ENCODE results near the gene TMTC2. TPM values are rescaled to one million over a fixed set of nuclear protein-coding genes. Genes with fewer than 3 reads are reported as not detected.

TMTC2 gene
- total RNA-seq, 1 donor from 2014 or later, result 99.3 TPM

DNA sequence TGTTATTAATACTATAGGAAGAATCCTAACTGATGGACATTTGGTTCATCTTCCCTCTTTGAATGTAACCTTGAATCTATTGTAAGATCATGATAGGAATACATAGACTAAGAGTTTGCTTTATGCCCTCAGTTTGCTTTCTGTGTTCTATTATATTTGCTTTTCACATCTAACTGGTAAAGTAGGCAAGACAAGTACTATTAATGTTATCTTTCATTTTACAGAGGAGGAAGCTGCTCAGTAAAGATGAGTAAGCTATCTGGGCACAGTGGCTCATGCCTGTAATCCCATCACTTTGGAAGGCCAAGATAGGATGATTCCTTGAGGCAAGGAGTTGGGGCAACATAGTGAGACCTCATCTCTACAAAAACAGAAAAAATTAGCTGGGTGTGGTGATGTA is 103.0 kb downstream of the TMTC2 start:
- Mint-ChIP-seq H3K27me3 (ENCODE audit: unreplicated experiment) (no peaks in the 10 kb centered on the region), H3K36me3 (ENCODE audit: unreplicated experiment) (no peaks in the 10 kb centered on the region), H3K27ac (ENCODE audit: unreplicated experiment) (no peak overlapping the region), H3K9me3 (ENCODE audit: unreplicated experiment) (no peaks in the 10 kb centered on the region), H3K4me1 (ENCODE audit: low read depth, unreplicated experiment) (peaks cover 7% of the 10 kb centered on the region), H3K4me3 (ENCODE audit: unreplicated experiment) (no peak overlapping the region)
- TF ChIP-seq CTCF (IDR thresholded peaks at IDR 0.05; ENCODE audit: partially characterized antibody, unreplicated experiment), result no peak
- no peak for DNase-seq

DNA sequence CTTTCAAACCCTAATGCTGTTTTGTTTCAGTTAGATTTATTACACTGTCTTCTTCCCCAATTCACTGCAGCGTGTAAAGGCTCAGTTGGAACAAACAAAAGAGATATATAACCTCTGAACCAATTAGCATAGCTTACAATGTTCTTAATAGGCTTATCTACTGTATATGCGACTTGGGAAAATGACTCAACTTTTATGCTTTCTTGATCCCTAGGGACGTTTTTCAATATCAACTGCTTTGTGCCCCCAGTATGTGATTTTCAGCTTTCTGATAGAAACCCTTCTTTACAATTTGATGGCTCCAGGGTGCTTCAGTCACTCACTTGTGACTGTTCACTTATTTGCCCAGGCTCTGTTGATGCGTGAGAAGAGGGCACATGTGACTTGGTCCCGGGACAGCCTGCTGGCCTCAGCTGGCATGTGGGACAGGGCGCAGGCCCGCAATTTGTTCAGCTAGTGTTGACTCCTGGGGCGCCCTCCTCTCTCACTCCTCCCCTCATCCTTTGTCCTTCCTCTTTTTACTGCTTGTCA is 107.1 kb downstream of the TMTC2 start:
- Mint-ChIP-seq H3K27me3 (ENCODE audit: unreplicated experiment) (no peaks in the 10 kb centered on the region), H3K27ac (ENCODE audit: unreplicated experiment) (no peak overlapping the region), H3K4me3 (ENCODE audit: unreplicated experiment) (no peak overlapping the region), H3K36me3 (ENCODE audit: unreplicated experiment) (peaks cover 3% of the 10 kb centered on the region), H3K9me3 (ENCODE audit: unreplicated experiment) (no peaks in the 10 kb centered on the region), H3K4me1 (ENCODE audit: low read depth, unreplicated experiment) (peaks cover 7% of the 10 kb centered on the region)
- no peak for TF ChIP-seq CTCF (IDR thresholded peaks at IDR 0.05; ENCODE audit: partially characterized antibody, unreplicated experiment)
- DNase-seq, result no peak

DNA sequence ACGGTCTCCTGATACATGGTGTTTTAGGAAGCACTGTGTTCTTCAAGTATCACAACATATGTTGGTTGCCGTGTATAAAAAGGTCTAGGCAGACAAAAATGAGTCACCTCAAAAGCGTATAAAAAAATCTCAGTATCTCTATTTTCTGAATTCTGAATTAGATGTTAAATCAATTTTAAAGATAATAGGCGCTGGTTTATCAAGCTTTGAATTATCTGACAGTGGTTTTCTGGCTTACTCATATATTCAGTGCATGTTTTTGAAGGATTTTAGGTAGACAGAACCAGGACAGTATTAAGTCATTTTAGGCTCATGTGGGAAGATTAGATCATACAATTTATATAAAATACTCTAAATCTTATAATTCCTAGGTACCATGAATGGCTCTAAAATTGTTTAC is 110.8 kb downstream of the TMTC2 start:
- H3K4me1 Mint-ChIP-seq (ENCODE audit: low read depth, unreplicated experiment), result peaks cover 21% of the 10 kb centered on the region
- no peak for DNase-seq
- TF ChIP-seq CTCF (IDR thresholded peaks at IDR 0.05; ENCODE audit: partially characterized antibody, unreplicated experiment), result no peak
- no peaks in the 10 kb centered on the region for H3K9me3 Mint-ChIP-seq (ENCODE audit: unreplicated experiment)
- no peaks in the 10 kb centered on the region for H3K27me3 Mint-ChIP-seq (ENCODE audit: unreplicated experiment)
- H3K27ac Mint-ChIP-seq (ENCODE audit: unreplicated experiment), result no peak overlapping the region
- no peak overlapping the region for H3K4me3 Mint-ChIP-seq (ENCODE audit: unreplicated experiment)
- peaks cover 10% of the 10 kb centered on the region for H3K36me3 Mint-ChIP-seq (ENCODE audit: unreplicated experiment)

DNA sequence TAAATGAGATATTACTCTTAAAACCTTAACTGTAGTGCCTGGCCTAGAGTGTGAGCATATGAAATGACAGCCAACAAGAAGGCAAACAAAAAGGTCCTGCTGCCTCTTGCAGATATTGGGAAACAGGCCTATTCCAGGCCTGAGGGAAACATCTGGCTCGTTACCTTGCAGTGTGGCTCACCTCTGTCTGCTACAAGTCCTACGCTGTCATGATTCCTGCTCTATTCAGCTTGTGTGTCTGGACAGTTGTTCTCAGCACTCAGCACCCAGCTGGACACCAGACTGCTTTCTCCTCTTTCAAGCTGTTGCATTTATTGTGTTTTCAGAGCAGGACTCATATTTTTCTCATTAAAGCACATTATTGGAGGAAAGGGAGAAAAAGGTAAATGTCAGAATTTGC is 113.5 kb downstream of the TMTC2 start:
- H3K4me1 Mint-ChIP-seq (ENCODE audit: low read depth, unreplicated experiment), result peaks cover 18% of the 10 kb centered on the region
- DNase-seq, result no peak

More for the DNA sequence above, 113.5 kb downstream of the TMTC2 start:
- Mint-ChIP-seq H3K36me3 (ENCODE audit: unreplicated experiment) (peaks cover 10% of the 10 kb centered on the region), H3K9me3 (ENCODE audit: unreplicated experiment) (no peaks in the 10 kb centered on the region), H3K27ac (ENCODE audit: unreplicated experiment) (peak overlapping the region; percentile 31), H3K27me3 (ENCODE audit: unreplicated experiment) (no peaks in the 10 kb centered on the region), H3K4me3 (ENCODE audit: unreplicated experiment) (no peak overlapping the region)
- TF ChIP-seq CTCF (IDR thresholded peaks at IDR 0.05; ENCODE audit: partially characterized antibody, unreplicated experiment), result no peak

Data from glutamatergic neuron (in vitro differentiated cells).